HS-5 (cell line): ENCODE data around the gene SLC35G1.

Source experiments
- DNase-seq: peaks from one replicate; pipeline ENCODE4 v3.0.0-alpha.2; 2012; ENCODE audit warnings: low read depth

Gene SLC35G1, protein sequence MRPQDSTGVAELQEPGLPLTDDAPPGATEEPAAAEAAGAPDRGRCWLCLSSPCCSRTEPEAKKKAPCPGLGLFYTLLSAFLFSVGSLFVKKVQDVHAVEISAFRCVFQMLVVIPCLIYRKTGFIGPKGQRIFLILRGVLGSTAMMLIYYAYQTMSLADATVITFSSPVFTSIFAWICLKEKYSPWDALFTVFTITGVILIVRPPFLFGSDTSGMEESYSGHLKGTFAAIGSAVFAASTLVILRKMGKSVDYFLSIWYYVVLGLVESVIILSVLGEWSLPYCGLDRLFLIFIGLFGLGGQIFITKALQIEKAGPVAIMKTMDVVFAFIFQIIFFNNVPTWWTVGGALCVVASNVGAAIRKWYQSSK

DNA sequence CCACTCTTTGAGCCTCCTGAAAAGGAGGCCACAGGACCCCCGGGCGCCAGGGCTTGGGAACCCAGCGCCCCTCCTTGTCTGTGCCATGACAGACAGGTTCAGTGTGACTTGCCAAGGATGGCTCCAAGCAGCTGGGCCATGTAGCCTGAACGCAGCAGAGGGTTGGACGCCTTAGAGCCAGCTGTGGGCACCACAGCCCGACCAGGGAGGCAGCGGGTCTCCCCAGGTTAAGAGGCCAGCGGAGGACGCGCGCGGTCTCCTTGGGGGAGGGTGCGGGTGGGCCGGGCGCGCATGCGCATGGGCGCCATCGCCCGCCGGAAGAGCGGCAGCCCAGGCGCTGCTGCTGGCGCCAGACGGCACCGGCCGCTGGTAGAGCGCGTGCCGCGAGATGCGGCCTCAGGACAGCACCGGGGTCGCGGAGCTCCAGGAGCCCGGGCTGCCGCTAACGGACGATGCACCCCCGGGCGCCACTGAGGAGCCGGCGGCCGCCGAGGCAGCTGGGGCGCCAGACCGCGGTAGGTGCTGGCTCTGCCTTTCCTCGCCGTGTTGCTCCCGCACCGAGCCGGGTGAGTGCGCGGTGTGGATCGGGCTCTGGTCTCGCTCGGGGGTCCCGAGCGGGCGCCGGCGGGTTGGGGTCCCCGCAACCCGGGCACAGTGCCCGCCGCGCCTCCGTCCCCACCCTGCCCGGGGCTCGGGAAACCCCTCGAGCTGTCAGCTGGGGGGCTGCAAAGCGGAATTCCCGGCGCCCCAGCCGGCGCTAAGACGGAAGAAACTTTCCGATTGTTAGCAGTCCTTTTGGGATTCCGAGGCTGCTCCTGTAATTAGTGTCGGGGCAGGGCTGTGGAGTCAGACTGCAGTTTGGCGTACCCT is at the start of gene SLC35G1:
TSS of gene SLC35G1 (plus strand) at position 333 of the 870 bp plus-strand sequence. CDS start at position 389, 56 bp downstream.
- DNase-seq: peak; percentile 16

DNA sequence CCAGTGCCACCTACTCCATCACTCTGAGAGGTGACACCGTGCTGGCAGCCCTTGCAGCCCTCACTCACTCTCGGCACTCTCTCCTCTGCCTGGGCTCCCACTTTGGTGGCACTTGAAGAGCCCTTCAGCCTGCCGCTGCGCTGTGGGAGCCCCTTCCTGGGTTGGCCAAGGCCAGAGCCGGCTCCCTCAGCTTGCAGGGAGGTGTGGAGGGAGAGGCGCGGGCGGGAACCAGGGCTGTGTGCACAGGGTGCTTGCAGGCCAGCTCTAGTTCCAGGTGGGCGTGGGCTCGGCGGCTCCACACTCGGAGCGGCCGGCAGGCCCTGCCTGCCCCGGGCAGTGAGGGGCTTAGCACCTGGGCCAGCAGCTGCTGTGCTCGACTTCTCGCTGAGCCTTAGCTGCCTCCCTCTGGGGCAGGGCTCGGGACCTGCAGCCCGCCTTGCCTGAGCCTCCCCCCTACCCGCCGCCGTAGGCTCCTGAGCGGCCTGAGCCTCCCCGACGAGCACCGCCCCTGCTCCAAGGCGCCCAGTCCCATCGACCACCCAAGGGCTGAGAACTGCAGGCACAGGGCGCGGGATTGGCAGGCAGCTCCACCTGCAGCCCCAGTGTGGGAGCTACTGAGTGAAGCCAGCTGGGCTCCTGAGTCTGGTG is 48.7 kb upstream of the SLC35G1 start:
- no peak for DNase-seq

DNA sequence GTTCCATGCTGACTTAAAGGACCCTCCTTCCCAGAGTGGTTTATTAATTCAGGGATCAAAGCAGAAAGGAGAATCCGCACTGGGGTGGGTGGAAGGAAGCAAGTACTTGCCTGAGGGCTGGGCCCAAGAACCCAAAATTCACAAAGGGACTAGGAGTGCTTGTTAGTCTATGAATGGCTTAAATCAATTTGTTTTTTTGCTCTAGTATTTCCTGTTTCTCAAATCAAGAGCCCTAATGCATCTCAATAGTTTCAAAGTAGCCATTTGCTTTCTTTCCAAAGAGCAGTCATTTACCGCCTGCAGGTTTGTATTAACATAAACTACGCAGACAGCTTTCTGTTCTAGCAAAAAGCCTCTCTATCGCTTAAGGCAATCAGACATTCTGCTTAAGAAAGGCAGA is 44.2 kb upstream of the SLC35G1 start:
- no peak for DNase-seq

DNA sequence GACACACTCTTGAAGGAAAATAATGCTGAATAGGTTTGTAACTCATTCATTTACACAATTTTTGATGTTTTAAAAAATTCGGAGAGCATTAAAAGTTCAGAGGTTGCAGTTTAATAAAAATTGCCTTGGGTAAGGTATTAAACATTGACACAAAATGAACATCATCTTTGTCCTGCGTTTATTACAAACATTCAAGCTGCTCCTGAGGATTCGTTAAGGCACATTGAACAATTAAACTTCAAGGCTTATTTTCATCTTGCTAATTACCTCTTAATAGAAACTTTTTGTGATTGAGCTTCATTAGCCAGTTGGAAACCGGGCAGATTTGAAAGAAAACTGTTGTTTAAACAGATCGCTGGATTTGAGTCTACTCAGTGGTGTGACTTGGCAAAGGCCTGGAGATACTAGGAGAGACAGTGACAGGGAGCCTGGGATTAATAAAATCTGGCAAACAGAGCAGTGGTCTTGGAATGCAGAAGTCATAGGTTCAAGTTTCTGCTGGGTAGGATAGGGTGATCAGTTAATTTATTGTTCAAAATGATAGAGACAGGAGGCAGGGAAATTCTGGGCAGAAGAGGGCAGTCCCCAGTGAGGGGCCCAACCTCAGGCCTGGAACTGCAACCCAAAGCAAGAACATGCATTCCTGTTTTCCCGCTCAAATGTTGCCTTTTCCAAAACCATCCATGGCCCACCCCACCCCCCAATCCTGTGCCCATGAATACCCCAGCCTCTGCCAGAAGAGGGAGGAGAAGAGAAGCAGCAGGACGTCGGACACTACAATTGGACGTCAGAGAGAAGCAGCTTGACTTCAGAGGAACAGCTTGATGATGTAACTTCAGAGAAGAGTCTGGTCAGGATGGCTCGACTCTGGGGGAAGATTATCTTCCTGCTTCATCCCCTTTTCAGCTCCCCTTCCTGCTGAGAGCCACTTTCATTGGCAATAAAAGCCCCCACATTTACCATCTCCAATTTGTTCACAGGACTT is 43.5 kb upstream of the SLC35G1 start:
- no peak for DNase-seq

DNA sequence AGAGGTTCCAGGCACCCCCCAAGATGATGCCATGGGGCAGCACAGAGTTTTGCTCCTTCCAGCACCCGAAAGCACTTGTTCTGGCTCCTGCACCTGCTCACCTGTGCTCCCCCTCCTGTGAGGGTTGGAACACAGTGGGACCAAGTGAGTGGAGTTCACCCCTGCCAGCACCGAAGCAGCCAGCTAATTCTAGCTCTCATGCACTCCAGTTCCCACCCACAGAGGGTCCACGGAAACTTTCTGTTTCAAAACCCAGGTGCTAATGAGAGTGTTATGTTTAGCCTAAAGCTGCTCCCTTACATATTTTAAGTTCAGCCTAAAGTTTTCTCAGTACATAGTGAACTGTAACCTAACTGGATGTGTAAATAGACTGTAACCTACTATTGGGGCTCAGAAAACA is 42.6 kb upstream of the SLC35G1 start:
- no peak for DNase-seq

DNA sequence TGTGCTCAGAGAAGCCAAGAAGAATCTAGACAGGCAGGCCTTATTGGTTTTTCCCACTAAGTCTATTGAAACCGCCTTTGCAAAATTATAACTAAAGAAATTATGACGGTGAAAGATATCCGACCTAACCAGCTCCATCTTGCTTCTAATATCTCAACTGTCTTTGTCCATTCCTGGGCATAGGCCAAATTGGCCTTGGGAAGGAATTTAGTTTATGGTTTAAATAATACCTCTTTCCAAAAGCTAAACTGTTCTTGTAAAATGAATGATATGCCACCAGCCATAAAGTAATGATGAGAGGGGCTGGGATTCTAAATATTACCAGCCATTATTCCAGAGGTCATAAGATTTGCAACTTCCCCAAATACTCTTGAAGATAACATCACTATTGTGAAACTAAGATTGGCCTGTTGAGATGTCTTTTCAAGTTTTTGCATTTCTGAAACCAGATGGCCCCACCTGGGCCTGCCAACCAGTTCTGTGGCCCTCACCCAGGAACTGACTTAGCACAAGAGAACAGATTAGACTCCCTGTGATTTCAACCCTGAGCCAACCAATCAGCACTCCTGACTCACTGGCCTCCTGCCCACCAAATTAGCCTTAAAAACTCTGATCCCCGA is 41.2 kb upstream of the SLC35G1 start:
- no peak for DNase-seq

DNA sequence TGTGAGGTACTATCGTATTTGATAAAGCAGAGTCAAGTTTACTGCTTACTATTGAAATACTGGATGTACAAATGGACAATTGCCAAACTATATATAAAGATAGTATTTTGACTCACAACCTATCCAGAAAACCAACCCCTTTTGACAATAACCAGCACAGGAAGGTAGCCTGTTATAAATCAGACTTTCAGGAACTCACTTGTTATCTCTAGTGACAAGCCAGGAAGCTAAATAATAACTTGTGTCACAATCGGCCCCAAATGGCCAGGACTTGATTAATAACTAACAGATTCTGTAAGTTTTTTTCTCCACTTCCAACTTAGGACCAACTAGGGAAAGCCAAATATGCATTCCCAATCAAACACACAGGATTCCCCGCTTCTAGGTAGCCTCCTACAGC is 38.8 kb upstream of the SLC35G1 start:
- no peak for DNase-seq

DNA sequence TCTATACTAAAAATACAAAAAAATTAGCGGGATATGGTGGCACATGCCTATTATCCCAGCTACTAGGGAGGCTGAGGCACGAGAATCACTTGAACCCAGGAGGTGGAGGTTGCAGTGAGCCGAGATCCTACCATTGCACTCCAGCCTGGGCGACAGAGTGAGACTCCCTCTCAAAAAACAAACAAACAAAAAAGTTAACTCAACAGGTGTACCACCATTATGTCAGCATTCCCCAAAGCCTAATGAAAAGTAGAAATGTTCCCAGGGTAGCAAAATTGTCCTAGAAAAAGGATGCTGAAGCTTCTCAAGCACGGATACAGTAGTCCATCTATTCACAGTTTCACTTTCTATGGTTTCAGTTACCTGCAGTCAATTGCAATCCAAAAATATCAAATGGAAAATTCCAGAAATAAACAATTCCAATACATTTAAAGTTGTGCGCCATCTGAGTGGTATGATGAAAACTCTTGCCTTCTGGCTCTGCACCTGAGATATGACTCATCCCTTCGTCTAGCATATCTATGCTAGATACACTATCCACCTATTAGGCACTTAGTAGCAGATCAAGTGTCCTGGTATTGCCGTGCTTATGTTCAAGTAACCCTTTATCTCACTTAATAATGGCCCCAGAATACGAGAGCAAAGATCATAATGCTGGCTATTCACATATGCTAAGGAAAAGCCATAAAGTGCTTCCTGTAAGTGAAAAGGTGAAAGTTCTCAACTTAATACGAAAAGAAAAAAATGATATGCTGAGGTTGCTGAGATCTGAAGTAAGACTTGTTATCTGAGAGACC is 37.2 kb upstream of the SLC35G1 start:
- no peak for DNase-seq

DNA sequence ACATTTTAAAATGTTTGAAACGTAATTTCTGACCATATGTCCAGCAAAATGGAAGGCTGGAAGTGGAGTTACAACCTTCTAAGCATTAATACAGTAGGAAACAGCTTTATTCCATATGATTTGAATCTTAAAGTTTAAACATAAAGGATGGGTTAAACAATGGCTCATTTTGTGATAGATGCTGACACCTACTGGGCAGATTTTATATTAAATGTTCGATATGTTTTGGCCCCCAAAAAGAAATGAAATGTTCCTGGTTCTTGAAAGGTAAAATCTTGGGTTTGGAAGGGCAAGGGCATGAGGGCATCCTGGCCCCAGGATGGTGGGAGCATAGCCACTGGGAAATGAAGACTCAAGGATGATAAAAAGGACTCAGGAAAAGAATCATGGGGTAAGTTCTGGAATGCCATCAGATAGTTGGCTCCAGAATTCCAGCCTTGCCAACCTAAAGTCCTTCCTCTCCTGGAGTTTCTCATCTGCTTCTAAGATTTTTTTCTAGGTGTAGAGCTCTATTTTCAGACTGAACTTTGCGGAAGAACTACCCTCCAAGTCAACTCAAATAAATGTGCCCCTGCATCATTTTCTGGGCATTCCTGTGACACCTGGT is 34.6 kb upstream of the SLC35G1 start:
- no peak for DNase-seq

DNA sequence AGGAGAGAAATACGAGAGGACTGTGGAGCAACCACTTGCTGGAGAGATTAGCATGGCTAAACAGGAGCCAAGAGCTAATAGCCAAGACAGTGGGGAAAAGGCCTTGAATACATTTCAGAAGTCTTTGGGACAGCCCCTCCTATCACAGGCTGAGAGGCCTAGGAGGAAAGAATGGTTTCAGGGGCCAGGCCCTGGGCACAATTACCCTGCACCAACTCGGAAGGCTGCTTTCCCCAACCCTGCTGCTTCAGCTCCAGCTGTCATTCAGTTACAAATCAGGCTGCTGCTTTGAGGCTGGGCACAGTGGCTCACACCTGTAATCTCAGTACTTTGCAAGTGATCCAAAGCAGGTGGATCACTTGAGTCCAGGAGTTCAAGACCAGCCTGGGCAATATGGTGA is 32.0 kb upstream of the SLC35G1 start:
- no peak for DNase-seq

DNA sequence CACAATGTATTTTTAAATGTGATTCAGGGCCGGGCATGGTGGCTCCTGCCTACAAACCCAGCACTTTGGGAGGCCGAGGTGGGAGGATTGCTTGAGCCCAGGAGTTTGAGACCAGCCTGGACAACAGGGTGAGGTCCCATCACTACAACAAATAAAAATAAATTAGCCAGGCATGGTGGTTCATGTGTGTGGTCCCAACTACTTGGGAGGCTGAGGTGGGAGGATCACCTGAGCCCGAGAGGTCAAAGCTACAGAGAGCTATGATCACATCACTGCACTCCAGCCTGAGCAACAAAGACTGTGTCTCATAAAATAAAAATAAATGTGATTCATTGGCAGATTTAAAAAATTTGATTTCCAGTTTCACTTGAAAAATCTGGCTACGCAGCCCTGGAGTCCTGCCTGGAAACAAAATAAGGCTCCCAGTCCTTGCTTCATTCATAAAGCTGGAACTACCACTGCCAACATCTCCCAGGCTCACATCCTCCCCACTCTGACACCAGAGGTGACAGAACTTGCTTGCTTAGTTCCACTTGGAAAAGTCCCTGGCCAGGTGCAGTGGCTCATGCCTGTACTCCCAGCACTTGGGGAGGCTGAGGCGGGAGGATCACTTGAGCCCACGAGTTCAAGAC is 27.9 kb upstream of the SLC35G1 start:
- DNase-seq: no peak

DNA sequence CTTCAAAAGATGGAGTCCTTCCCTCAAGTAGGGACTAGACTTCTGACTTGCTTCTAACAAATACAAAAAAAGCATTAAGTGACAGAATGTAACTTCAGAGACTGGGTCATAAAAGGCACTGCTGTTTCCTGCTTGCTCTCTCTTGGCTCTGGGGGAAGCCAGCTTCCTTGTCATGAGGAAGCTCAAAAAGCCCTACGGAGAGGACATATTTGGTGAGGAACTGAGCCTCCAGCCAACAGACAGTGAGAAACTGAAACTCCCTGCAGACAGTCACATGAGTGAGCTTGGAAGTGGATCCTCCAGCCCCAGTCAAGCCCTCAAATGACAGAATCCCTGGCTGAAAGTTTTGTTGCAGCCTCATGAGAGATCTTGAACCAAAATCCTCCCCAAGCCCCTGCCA is 26.3 kb upstream of the SLC35G1 start:
- no peak for DNase-seq

DNA sequence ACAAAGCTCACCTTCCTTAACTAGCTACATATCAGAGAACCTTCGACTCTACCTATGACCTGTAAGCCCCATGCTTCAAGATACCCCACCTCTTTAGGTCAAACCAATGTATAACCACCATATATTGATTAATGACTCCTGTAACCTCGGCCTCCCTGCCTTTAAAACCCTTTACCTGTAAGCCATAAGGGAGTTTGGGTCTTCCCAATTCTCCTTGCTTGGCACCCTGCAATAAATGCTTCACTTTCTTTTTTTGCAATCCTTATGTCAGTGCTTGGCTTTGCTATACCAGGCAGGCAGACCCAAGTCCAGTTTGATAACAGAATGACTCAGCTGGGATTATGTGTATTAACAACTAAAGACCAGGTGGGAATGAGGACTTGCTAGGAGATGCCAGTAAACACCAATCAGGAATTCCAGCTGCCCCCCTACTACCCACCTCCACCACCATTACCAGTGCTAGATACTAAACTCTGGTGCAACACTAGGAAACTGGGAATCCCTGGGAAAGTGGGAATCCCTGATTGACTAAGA is 22.0 kb upstream of the SLC35G1 start:
- no peak for DNase-seq

DNA sequence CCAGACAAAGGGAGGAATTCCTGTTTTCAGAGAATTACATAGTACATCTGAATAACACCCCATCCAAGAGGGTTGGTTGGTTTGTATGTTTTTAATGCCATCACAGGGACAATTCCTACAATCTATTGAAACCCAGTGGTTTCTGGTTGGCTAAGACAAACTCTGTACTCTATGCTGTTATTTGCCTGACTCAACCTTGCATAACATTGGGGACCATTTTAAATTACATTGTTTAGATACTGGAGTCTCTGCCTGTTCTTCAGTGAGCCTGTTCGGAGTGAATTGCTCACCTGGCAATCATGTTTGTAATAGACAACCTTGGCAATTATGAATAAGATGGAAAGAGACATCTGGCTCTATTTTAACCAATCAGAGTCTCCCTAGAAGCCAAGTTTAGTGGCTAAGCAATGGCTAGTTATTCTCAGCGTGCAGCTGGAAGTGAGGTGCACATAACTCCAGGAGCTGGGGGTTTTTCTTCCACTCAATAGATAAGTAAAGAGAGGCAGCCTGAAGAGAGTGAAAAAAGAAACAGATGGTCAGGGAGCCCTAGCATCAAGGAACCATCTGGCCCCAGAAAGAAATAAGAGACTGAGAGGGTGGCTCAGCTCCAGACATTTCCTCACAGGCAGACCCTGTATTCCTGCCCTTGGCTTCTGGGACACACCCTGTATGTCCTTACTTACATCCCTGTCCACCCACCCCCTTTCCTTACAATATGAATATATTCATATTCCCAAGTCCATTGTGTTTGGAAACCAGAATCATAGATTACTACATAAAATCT is 21.2 kb upstream of the SLC35G1 start:
- no peak for DNase-seq

DNA sequence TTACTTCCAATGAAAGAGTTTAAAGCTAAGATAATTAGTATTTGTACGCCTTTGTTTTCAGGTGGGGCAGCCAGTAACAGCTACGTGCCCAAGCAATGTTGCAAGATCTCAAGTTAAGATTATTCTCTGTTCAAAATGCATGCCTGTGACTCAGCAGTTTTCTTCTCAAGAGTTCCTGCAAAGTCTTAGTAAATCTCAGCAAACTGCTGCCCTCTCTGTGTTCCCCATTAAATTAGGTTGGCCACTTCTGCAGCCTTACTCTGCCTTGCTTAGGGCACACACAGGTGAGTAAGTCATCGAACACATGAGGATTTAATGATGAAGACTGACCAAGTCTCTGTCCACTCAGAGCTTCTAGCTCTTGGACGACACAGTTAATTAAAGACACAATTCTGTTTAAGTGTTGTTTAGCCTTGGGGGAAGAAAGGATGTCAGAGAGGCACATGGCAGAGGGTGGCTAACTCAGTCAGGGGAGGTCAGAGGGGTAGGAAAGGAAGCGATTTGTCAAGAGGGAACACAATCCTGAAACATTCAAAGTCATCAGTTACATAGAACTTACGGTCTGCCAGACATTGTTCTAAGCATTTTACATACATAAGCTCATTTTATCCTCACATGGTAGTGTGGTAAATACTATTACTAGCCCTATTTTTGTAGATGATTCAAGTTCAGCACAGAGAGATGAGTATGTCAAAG is 20.2 kb upstream of the SLC35G1 start:
- DNase-seq: no peak

DNA sequence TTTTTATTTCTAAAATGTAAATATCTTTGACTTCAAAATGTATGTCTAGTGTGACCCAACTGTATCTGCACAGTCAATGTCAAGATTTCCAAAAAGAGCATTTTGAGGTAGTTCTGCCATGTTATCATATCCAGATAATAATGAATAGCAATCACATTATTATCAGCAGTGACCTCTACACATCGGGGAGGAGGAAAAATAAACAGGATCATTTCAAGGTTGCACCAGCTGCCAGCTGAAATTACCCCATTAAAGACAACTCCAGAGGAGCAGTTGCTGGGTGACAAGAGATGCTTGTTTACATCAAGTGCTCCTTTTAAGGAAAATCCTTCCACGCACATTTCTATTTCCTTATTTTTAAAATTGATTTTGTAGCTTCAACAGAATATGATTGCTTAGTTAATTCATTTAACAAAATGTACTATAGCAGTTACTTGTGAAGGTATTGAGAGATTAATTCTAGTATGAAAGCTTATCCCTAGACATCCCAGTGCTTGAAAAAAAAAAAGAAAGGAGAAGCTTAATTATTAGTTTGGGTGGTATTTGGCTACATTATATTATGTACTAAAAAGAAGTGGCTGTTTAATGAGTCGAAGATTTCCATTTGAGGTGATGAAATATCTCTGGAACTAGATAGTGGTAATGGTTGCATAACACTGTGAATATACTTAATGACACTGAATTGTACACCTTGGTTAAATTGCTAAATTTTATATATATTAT is 19.3 kb upstream of the SLC35G1 start:
- DNase-seq: no peak

DNA sequence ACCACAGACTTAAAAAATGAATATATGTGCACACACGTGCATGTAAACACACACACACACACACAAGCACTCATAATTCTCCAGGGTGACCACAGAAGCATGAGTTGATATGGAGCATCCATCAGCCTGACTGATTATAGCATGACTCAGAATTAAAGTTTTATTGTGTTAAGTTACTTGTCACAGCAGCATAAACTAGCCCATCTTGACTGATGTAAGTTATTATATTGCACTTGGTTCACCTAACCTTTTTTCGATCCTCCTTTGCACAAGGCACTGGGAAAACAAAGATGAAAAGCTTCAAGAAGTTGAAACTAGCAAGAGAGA is 18.8 kb upstream of the SLC35G1 start:
- no peak for DNase-seq
